ENCODE measurements around the gene MBNL3.

Gene MBNL3

DNA sequence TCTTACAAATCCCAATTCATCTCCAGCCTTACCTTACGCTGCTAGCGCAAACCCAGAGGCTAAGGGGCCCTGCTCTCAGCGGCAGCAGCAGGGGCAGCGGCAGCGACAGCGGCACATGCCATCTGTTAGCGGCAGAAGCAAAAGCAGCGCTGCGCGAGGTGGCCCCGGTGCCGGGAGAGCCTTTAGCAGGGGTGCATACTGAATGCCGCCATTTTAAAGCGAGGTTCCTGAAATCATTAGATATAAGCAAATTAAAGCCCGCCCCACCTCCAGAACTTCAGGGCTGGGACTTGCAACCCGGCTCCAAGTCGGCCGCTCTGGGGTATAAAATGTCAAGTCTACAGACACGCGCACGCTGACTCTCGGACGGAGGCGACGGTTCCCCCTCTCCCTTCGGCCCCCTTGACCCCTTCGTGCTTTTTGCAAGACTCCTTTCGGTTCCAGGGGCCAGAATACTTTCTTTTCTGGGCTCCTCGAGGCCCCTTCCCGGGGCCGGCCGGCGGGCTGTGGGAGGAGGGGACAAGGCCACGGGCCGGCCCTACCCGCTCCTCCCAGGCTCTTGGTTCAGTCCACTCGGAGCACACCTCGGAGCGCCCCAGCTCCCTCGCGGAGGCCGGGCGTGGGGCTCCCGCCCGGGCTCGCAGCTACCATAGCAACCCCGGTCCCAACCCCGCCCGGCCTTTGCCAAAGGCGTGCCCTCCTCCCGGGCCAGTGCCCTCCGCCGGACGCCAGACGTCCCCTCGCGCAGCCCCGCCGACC, at the start of gene MBNL3:
TSS of gene MBNL3 (minus strand) at position 220 of the 759 bp plus-strand sequence. CDS start 49,427 bp downstream, outside the sequence.
- in situ Hi-C loops (cut with HindIII; ENCODE audit: low sequenced_read_pairs), result no loop called here

DNA sequence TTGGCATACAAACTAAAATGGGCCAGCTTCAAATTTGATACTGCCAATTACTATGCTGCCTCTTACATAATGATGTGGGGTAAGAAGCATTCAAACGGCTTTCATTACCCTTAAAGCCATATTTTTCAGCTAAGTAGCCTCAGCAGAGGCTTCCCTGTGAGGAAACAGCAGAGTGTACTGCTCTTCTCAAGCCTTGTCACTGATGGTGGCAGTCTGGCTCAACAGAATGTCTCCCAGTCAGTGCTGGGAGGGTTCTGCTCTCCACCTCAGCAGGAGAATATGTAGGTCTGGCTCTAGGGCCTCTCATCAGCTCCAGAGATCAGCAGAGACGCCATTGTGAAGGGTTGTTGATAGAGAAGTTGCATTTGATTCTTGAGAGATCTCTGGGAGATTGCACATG, 44.6 kb upstream of the MBNL3 start:
- in situ Hi-C loops (cut with HindIII; ENCODE audit: low sequenced_read_pairs), result no loop called here

GRCh38 chrX:132532913-132533312, 44.1 kb upstream of the MBNL3 start:
- in situ Hi-C loops (cut with HindIII; ENCODE audit: low sequenced_read_pairs), result no loop called here

DNA sequence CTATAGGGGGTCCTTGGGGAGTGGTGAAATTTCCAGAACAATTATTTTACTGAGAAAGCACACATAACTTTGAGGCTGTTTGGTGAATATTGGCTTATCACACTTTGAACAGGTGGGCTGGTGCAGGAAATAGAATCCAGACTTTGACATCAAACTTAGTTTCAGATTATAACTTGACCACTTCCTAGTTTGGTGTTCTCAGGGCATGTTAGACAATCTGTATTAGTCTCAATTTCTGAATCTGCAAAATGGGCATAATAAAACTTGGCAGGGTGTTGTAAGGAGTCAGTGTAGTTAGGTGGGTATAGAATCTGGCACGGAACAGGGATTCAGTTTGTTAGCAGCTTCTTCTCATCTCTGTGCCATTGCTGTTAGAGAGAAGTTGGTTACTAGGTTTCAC, 43.3 kb upstream of the MBNL3 start:
- in situ Hi-C loops (cut with HindIII; ENCODE audit: low sequenced_read_pairs), result no loop called here

GRCh38 chrX:132520792-132521191, 32.0 kb upstream of the MBNL3 start:
- in situ Hi-C loops (cut with HindIII; ENCODE audit: low sequenced_read_pairs), result no loop called here

GRCh38 chrX:132520213-132520612, 31.4 kb upstream of the MBNL3 start:
- in situ Hi-C loops (cut with HindIII; ENCODE audit: low sequenced_read_pairs), result no loop called here

GRCh38 chrX:132518401-132518800, 29.6 kb upstream of the MBNL3 start:
- in situ Hi-C loops (cut with HindIII; ENCODE audit: low sequenced_read_pairs), result no loop called here

DNA sequence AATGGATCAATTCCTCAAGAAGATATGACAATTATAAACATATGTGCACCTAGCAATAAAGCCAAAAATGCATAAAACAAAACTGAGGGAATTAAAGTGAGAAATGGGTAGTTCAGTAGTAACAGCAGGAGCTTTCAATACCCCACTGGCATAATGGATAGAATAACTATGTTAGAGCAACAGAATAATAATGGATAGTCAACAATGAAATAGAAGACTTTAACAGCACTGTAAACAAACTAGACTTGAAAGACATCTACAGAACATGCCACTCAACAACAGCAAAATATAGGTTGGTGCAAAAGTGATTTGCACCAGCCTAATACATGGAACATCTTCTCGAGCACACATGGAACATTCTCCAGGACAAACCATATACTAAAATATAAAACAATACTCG, 20.0 kb upstream of the MBNL3 start:
- in situ Hi-C loops (cut with HindIII; ENCODE audit: low sequenced_read_pairs), result no loop called here

- in situ Hi-C loops (cut with HindIII; ENCODE audit: low sequenced_read_pairs), result no loop called here
Measured at GRCh38 chrX:132505116-132505515, 16.3 kb upstream of the MBNL3 start.

DNA sequence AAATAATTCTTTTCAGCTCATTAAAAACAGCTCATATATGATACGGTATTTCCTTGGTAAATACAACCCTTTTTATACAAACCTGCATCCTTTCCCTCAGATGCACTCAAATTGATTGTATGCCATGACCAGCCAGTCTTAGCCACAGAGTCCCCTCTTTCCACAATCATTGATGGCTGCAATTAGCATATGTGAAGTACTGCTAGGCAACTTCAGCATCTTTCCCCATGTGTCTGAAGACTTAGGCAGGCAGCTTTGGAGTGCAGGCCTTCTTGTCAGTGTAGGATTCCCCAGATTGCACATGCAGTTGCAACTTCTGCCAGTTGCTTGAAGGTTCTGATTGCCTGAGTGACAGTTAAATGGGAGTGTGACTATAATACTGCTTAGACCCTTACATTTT, 15.6 kb upstream of the MBNL3 start:
- in situ Hi-C loops (cut with HindIII; ENCODE audit: low sequenced_read_pairs), result no loop called here

GRCh38 chrX:132501606-132502005, 12.8 kb upstream of the MBNL3 start:
- in situ Hi-C loops (cut with HindIII; ENCODE audit: low sequenced_read_pairs), result no loop called here

GRCh38 chrX:132497432-132497831, 8.6 kb upstream of the MBNL3 start:
- in situ Hi-C loops (cut with HindIII; ENCODE audit: low sequenced_read_pairs), result no loop called here

DNA sequence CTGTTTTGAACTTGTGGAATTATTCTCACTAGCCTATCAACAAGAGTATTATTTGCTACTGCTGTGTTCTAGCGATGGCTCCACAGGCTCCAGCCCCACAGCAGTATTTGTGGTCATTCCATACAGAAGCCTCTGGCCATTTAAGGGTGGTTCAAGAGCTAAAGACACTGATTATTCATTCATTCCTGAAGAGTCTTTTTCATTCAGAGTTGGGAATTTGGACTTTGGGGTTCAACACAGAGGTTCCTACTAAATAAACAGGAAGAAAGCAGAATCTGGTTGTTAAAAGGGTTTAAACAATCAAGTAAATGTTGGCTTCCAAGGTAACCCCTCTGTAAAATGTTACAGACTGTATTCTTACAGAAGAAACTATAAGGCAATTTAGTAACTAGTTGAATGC, 4.3 kb upstream of the MBNL3 start:
- in situ Hi-C loops (cut with HindIII; ENCODE audit: low sequenced_read_pairs), result no loop called here

DNA sequence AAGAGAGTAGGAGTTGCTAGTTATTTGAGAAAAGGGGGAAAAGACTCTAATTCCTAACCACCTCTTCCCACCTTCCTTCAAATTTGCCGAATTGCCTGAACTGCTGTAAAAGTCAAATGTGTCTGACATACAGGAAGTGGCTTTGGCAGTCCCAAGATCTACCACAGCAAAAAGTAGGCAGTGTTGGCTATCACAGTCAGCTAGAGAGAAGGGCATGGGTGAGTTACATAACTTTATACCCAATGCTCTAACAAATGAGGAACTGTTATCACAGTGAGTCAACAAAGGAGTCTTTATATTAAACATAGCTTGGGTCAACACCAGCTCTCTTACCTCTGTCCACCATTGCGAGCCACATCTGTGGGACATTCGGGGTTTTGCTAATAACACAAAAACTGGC, 2.4 kb upstream of the MBNL3 start:
- in situ Hi-C loops (cut with HindIII; ENCODE audit: low sequenced_read_pairs), result no loop called here

DNA sequence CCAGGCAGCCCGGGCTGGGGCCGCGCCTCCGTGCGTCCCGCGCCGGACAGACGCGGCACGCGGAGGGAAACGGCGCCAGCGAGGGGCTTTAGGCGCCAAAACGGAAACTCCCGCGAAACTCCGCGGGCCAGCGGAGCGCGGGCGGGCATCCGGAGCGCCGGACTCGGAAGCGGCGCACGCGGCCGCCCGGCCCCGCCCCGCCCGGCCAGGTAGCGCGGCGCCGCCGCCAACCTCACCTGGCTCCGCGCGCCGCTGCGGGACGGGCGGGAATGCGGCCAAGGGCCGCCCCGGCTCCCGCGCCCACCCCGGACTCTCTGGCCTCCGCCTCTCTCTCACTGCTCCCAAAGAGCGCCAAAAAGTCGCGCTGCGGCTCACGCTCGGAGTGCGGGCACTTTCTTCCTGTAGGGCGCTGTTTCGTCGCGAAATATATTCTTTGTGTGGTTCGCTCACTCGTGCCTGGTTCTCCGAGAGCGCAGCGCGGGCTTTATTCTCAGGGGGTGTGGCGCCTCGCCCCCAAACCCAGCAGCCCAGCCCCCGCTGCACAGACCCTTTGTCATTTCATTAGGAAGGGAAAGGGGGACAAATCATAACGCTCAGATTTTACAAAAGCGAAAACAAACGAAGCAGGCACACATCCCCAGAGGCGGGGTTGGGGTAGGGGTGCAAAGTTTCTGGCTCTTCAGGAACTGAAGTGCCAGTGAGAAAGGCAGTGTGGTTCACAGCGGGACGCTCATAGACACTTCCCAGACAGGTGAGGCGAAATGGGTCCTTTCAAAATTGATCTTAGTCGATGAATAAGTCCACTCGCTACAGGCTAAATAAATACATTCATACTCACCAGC, 961 bp upstream of the MBNL3 start:
- in situ Hi-C loops (cut with HindIII; ENCODE audit: low sequenced_read_pairs), result no loop called here

- in situ Hi-C loops (cut with HindIII; ENCODE audit: low sequenced_read_pairs), result no loop called here
Measured at GRCh38 chrX:132488180-132488705, 595 bp downstream of the MBNL3 start.

DNA sequence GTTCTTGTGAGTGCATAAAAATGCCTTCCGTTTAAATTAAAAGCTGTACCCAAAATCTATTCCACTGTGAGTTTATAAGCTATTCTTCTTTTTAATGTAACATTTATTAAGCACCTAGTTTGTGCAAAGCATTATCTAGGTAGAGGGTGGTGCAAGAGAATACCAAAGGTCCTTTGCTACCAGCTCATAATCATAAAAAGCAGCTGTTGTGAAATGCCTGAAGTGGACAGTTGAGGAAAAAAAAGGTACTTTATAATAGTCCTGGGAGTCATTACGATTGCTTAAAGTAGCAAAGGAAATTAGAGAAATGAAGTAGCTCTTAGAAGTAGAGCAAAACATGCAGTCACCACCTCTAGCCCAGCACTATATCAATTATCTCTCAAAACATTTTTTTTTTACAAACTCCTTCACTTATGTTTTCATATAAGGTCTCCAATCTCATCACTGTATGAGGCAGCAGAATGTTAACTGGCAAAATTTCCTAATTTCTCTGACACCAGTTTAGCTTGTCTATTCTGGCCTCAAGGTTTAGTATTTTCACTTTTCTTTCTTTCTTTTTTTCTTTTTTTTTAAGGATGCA, 2.1 kb downstream of the MBNL3 start:
- in situ Hi-C loops (cut with HindIII; ENCODE audit: low sequenced_read_pairs), result no loop called here

DNA sequence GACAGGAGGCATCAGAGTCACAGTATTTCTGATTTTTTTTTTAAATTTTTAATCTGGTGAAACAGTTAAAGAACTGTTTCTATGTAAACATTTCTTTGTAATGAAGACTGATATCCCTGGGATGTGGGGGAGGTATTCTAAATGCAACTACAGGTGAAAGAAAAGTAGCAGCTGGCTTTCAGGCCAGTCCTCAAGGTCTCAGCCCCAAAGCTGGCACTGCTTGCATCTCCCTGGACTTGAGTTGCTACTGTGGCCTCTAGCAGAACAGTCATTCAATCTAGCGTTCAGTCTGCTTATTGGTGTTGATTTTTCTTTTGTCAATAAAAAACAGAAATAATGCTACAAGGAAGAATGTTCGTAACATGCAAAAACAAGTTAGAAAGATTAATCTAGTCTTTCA, 4.9 kb downstream of the MBNL3 start:
- in situ Hi-C loops (cut with HindIII; ENCODE audit: low sequenced_read_pairs), result no loop called here

DNA sequence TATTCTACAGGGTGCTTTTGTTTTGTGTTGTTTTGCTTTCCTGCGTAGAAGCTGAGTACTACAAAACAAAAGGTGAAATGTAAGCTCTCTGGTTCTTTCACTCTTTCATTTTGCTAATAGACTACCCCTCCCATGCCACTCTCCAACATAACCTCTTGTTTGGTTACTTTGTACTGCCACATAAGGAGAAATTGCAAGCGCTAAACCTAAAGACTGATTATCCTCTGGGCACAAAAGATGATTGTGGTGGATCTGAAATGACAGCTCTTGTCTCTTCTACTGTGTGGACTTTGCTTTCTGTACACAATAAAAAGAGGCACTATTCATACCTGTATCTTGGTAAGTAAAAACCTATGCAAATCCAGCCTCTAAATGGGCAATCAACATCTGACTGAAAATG, 5.3 kb downstream of the MBNL3 start:
- in situ Hi-C loops (cut with HindIII; ENCODE audit: low sequenced_read_pairs), result no loop called here

DNA sequence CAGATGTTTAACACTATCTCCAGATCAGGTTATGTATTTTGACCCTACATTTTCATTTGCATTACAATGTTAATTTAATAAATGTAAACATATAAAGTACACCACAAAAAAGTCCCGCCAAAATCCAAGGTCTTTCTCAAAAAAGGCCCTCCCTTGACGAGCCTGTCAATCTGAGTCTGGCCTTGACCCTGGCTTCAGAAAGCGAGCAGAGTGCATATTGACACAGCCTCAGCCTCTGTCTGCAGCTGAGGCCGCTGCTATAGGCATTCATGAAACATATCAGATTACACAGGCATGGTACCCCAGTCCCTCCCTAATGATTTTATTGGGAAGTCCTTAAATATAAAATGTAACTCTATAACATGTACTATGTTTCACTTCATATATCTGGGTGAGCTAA, 6.2 kb downstream of the MBNL3 start:
- in situ Hi-C loops (cut with HindIII; ENCODE audit: low sequenced_read_pairs), result no loop called here

DNA sequence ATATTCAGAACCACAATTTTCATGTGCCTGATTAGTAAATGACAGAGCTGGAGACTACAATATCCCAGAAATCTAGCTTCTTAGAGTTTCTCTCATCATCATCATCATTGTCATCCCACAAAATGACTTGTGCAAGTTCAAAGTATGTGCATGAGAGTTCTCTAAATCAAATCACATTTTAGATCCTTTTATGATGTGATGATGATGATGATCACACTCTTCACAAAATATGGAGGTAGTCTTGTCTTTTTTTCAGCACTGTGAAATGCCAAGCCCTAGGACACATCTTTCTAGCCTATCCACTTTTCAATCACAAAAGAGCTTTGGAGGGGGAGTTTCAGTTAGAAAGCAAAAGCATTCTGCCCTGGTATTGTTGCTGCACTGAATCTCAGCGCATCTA, 7.4 kb downstream of the MBNL3 start:
- in situ Hi-C loops (cut with HindIII; ENCODE audit: low sequenced_read_pairs), result no loop called here
